Activated T-helper 9 cell treated with anti-CD3 and anti-CD28 coated beads, Interleukin-2, amount 50 U/mL, for 16 hours (primary cell): ENCODE results near the gene TOP2B.

ENCODE experiments used
- DNase-seq: peaks from one replicate; pipeline ENCODE4 v3.0.0-alpha.2; 2020; ENCODE audit warnings: low read depth

TOP2B gene

DNA sequence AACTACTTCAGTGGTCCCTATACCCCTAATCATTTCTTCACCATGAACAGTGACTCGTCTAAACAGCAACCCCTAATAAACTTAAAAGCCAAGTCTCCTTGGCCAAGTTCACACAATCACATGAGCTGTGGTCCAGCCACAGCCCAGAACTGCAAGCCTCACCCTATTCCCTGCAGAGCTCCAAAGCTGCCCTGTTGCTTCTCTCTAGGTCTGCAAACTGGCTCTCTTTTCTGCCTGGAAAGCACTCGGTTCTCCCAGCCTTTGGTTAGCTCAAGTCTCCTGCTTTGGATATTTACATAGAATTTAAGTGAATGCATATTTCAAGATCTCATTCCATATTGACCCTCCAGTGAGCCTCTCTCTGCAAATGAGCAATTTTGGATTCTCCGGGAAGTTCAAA, 107.0 kb downstream of the TOP2B start:
- DNase-seq: no peak

DNA sequence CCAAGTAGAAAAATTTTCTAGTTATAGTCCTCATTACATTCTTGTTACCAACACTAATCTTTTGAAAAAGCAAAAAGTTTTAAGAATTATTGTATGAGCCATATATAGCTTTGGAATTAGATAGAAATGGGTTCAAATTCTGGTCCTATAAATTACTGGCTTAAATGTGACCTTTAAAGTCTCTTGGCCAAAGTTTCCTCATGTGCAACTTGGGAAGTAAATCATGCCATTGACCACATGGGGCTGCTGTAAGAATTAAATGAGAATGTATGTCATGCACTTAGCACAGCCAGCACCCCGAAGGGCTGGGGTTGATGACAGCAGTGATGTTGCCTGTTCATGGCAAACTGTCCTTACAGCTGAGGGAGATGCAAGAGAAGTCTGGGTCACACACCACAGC, 108.3 kb downstream of the TOP2B start:
- DNase-seq: no peak

DNA sequence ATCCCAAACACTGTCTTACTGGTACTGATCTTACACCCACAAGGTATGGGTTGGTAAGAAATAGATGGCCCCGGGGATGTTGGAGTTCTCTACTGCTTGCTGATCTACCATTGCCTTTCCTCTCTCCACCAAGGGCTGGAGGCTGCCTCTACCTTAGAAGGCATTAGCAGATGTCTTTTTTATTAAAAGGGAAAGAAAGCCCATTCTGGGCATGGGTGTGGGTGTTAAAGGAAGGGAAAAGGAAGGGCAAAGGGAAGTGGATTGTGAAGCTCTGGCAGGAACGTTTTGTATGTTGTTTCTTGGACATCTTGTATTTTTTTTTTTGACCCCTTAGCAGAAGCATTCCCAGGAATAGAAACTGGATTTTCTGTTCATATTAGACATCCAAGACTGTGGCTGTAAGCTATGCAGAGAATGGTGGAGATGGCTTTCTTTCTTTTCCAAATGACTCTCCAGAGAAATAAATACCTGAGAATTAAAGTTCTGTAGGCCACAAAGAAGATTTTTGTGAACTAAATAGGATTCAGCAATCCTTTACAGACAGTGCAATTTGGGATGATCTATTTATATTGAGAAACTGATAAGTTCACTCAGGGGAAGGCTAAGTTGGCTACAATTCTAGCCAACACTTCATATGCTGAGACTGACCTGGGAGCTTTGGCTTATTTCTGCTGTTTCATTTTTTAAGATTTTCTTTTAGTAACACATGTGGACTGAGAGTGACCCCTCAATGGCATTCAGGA, 108.8 kb downstream of the TOP2B start:
- no peak for DNase-seq

DNA sequence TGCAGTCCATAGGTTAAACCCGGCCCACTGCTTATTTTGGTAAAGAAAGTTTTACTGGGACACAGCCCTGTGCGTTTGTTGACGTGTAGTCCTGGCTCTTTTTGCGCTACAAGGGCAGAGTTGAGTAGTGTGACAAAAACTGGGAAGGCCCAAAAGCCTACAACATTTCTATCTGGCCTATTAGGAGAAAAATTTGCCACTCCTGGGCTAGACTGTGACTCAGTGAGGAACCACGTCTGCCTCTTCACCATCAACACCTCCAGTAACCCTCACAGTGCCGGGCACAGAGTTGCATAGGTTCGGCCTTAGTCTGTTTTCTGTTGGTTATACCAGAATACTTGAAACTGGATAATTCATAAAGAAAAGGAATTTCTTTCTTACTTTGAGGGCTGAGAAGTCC, 110.3 kb downstream of the TOP2B start:
- no peak for DNase-seq

DNA sequence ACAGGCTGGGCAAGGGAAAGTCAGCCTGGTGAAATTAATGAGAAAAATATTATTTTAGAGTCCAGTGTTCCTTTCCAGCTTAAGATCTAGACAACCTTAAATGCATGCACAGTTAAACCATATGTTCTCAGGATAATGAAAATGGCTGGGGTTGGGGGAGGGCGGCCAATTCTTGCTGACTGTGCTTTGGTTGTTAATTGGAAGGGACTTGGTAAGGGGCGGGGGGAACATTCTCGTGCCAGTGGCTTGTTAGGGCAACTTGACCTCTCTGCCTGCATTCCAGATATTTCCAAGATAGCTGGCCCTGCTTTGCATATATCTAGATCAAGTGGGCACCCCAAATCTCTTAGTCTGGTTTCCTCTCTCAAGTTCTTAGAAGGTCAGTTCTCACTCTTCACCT, 112.5 kb downstream of the TOP2B start:
- no peak for DNase-seq

DNA sequence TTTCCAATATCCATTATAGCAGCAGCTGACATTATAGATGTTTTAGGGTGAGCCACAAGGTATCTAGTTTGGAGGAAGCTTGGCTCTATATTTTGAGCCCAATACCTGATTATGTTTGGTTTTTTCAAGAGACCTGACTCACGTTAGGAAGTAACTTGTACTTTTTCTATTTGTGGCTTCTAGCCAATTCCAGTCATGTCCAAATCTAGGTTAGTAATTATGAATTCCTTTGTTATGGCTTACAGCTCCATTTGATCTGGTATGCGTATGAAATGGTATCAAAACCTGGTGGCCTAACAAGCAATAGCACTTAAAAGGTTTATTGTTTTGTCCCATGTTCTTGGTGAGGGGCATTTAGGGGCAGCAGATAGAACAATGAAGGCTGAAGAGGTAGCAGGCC, 115.9 kb downstream of the TOP2B start:
- no peak for DNase-seq

DNA sequence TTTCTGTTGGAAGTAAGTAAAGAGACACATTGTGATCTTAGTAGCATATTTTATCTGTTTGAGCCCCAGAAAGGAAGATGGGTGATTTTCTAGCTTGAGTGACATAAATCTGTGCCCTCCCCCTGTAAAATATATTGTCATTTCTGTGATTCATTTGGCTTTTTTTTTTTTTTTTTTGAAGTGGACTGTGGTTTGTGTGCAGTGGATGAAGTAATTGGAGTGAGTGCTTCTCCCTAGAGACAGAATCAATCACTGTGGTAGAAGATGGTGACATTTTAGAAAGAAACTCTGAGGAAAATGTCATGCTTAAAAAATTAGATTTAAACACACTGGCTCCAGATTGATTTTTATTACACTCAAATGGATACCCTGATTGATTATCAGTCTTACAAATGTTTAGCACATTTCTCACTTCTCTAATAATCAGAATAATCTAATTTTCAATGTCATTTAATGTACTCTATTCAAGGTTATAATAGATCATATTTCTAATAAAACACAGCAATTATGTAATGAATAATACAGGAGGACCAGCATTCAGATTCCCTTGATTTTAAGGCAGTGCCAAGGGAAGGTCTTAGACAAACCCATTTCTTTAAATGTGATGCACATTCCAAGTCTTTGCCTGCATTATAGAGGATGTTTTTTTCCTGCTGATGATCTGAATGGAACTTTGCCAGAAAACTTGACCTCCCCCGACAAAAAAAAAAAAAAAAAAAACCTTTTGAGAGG, 116.6 kb downstream of the TOP2B start:
- DNase-seq: no peak
